Ovary (tissue), 3 donors: ENCODE data around the gene ASXL3.

Source experiments
- POLR2A ChIP-seq: fragments of 450-650 bp; IDR thresholded peaks from one replicate; pipeline ENCODE4 v1.6.1; 2017; ENCODE audit warnings: antibody characterized with exemption, mild to moderate bottlenecking, moderate library complexity
- TF ChIP-seq, protein P1 (sequence below), 3 donors: fragments of 450-650 bp in 2 of 3; fragments of 200-600 bp in 1 of 3; IDR thresholded peaks; one replicate each; pipeline versions ENCODE4 v1.5.1 to v1.8.0; 2016 to 2022; ENCODE audit warnings: antibody characterized with exemption in 3 of 3, mild to moderate bottlenecking in 1 of 3
- donor health status: DM: no; HTN: no; CAD: no.

DNA sequence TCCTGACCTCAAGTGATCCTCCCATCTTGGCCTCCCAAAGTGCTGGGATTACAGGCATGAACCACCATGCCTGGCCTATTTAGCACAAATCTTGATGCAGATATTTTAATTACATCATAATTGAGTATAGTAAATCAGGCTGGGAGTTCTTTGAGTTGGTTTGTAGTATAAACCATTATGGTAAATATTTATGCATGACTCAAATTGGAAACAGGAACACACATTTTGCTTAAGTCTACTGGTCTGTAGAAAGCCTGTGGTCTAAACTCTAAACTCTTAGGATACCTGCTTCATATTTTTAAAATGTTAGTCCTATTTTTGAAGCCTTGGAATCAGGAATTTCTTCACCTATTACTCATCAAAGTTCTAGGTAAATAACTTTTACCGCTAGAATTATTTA, 16.8 kb downstream of the ASXL3 start:
- no peak for TF ChIP-seq POLR2A
- TF ChIP-seq, protein P1, sequence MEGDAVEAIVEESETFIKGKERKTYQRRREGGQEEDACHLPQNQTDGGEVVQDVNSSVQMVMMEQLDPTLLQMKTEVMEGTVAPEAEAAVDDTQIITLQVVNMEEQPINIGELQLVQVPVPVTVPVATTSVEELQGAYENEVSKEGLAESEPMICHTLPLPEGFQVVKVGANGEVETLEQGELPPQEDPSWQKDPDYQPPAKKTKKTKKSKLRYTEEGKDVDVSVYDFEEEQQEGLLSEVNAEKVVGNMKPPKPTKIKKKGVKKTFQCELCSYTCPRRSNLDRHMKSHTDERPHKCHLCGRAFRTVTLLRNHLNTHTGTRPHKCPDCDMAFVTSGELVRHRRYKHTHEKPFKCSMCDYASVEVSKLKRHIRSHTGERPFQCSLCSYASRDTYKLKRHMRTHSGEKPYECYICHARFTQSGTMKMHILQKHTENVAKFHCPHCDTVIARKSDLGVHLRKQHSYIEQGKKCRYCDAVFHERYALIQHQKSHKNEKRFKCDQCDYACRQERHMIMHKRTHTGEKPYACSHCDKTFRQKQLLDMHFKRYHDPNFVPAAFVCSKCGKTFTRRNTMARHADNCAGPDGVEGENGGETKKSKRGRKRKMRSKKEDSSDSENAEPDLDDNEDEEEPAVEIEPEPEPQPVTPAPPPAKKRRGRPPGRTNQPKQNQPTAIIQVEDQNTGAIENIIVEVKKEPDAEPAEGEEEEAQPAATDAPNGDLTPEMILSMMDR (IDR thresholded peaks at IDR 0.05): no peak
